ENCODE measurements around the gene CASP2.

The CASP2 gene

GRCh38 chr7:143305423-143306070 is 17.4 kb downstream of the CASP2 start:
- H3K27ac ChIP-seq, result no peak overlapping the region
- no peak for TF ChIP-seq ZFX (IDR thresholded peaks at IDR 0.05)
- TF ChIP-seq, protein P1, sequence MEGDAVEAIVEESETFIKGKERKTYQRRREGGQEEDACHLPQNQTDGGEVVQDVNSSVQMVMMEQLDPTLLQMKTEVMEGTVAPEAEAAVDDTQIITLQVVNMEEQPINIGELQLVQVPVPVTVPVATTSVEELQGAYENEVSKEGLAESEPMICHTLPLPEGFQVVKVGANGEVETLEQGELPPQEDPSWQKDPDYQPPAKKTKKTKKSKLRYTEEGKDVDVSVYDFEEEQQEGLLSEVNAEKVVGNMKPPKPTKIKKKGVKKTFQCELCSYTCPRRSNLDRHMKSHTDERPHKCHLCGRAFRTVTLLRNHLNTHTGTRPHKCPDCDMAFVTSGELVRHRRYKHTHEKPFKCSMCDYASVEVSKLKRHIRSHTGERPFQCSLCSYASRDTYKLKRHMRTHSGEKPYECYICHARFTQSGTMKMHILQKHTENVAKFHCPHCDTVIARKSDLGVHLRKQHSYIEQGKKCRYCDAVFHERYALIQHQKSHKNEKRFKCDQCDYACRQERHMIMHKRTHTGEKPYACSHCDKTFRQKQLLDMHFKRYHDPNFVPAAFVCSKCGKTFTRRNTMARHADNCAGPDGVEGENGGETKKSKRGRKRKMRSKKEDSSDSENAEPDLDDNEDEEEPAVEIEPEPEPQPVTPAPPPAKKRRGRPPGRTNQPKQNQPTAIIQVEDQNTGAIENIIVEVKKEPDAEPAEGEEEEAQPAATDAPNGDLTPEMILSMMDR (conservative IDR thresholded peaks at IDR 0.05), result peak; percentile 99

GRCh38 chr7:143308632-143309031 is 20.5 kb downstream of the CASP2 start:
- no peak overlapping the region for H3K27ac ChIP-seq
- TF ChIP-seq ZFX (IDR thresholded peaks at IDR 0.05), result no peak
- TF ChIP-seq, protein P1 (conservative IDR thresholded peaks at IDR 0.05), result no peak

- no peak overlapping the region for H3K27ac ChIP-seq
- TF ChIP-seq ZFX (IDR thresholded peaks at IDR 0.05), result no peak
- TF ChIP-seq, protein P1 (conservative IDR thresholded peaks at IDR 0.05), result no peak
Observed at GRCh38 chr7:143314127-143314526, 26.0 kb downstream of the CASP2 start.

GRCh38 chr7:143315776-143316175 is 27.6 kb downstream of the CASP2 start, which contains the start of gene CLCN1:
CLCN1 (plus strand) TSS chr7:143316111; CDS start chr7:143316213, 102 bp downstream.
- no peak within 1 kb of the TSS for H3K27ac ChIP-seq
- TF ChIP-seq, protein P1 (conservative IDR thresholded peaks at IDR 0.05), result no peak
- no peak for TF ChIP-seq ZFX (IDR thresholded peaks at IDR 0.05)

DNA sequence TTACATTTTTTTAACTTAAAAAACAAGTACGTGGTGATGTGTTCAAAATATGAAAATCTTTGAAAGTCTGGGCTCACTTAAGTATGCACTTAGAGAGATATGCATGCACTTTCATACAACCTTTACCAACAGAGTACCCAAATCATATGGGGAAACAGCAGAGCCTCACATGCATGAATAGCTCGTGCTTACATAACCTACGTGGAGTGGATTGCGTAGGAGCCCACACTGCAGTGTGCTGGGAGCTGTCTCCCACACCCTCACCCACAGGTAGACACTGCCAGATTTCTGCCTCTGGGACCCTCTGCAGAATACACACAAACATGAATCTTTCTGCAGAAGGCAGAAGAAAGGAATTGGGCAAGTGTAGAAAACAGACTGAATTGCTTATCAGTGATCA is 28.3 kb downstream of the CASP2 start:
- H3K27ac ChIP-seq, result no peak overlapping the region
- TF ChIP-seq ZFX (IDR thresholded peaks at IDR 0.05), result no peak
- TF ChIP-seq, protein P1 (conservative IDR thresholded peaks at IDR 0.05), result no peak

DNA sequence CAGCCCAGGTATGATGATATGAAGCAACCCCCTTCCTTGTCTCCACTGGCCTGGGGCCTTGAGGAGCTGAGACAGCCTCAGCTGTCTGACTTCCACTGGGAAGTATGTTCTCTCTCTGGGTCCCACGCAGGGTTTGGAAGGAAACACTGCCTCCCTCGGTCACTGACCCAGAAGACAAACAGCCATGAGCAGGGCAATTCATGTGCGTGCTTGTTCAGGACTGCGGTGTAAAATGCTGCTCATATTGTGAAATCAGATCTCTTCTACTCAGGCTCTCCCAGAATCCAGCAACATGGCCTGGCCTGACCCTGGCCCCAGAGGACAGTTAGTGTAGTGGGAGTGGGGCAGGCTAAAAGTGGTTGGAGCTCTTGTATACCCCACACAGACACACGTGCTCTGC is 30.5 kb downstream of the CASP2 start:
- H3K27ac ChIP-seq, result no peak overlapping the region
- TF ChIP-seq, protein P1 (conservative IDR thresholded peaks at IDR 0.05), result no peak
- TF ChIP-seq ZFX (IDR thresholded peaks at IDR 0.05), result no peak

- H3K27ac ChIP-seq, result peak overlapping the region; percentile 2; the same call in 1 of the 2 replicates
- TF ChIP-seq, protein P1 (conservative IDR thresholded peaks at IDR 0.05), result no peak
Observed at GRCh38 chr7:143320620-143321019, 32.5 kb downstream of the CASP2 start.

Data from C4-2B (cell line).